SK-MEL-5 (cell line): ENCODE results near the gene HSPA4. TPM values are rescaled to one million over a fixed set of nuclear protein-coding genes. Genes with fewer than 3 reads are reported as not detected.
A peak's percentile ranks its signal among the peaks of the same experiment; 100 is the strongest.
"Not testable (repeated sequence)": the region's sequence is repeated elsewhere in the genome, so short reads cannot be mapped to it uniquely, and the experiment has no call there.

Experiments
- DNase-seq: peaks from one replicate; pipeline ENCODE4 v3.0.0-alpha.2; 2016; ENCODE audit warnings: low read depth, low spot score
- in situ Hi-C: cut with HindIII; loops from 2 replicates; pipeline ENCODE4 v1.10.0; 2016; ENCODE audit warnings: low sequenced_read_pairs, high pct_unique_total_duplicates, low pct_unique_long_range_greater_than_20kb
- polyA plus RNA-seq, 2 experiments: library from polyadenylated mRNA; depleted of rRNA; stranded (reverse); fragments of >200 nt; gene quantifications; 2 replicates each; pipeline ENCODE4 v1.2.3, GENCODE V29; 2015
- total RNA-seq: library from RNA; depleted of rRNA; stranded (reverse); fragments of >200 nt; shearing (Covaris generic); gene quantifications from 2 replicates; pipeline ENCODE4 v1.2.3, GENCODE V29; 2014; rRNA removed

Gene HSPA4
- 315 and 337 TPM in 2 replicates for total RNA-seq
- polyA plus RNA-seq (2015; cell fraction: cytosol; rRNA removed) = 105 and 136 TPM in 2 replicates
- polyA plus RNA-seq (2015; cell fraction: nucleus; rRNA removed) = 72.6 and 84.0 TPM in 2 replicates

- in situ Hi-C loops = no loop called here
- DNase-seq = peak; percentile 98
These were observed at the start of gene HSPA4 for GRCh38 chr5:133051542-133052316. Gene HSPA4, plus strand, starts transcription at chr5:133052013. Its CDS starts 238 bp downstream, at chr5:133052251.

GRCh38 chr5:133006653-133007052 is 45.2 kb upstream of the HSPA4 start:
- no peak for DNase-seq
- in situ Hi-C loops = no loop called here

- DNase-seq, in situ Hi-C loops: not testable (repeated sequence)
These were observed 43.4 kb upstream of the HSPA4 start for GRCh38 chr5:133008455-133008854.

GRCh38 chr5:133015466-133015865 is 36.3 kb upstream of the HSPA4 start:
- in situ Hi-C loops = no loop called here
- no peak for DNase-seq

- no peak for DNase-seq
- in situ Hi-C loops = no loop called here
These were observed 33.8 kb upstream of the HSPA4 start for GRCh38 chr5:133017964-133018363.

- DNase-seq, in situ Hi-C loops: not testable (repeated sequence)
These were observed 32.3 kb upstream of the HSPA4 start for GRCh38 chr5:133019471-133019870.

- DNase-seq = peak; percentile 96
- in situ Hi-C loops = no loop called here
These were observed 25.8 kb upstream of the HSPA4 start, which contains the start of gene ZCCHC10 for GRCh38 chr5:133025804-133026663. Gene ZCCHC10, minus strand, starts transcription at chr5:133026549. Its CDS starts 12 bp downstream, at chr5:133026537.

- in situ Hi-C loops = no loop called here
- no peak for DNase-seq
These were observed 25.1 kb upstream of the HSPA4 start for GRCh38 chr5:133026664-133027153.

GRCh38 chr5:133029416-133029815 is 22.4 kb upstream of the HSPA4 start:
- in situ Hi-C loops = no loop called here
- no peak for DNase-seq

- DNase-seq = no peak
- in situ Hi-C loops = no loop called here
These were observed 21.3 kb upstream of the HSPA4 start for GRCh38 chr5:133030343-133031005.

- in situ Hi-C loops = no loop called here
- DNase-seq = peak; percentile 97
These were observed 18.7 kb upstream of the HSPA4 start for GRCh38 chr5:133032852-133033742.

GRCh38 chr5:133034064-133034463 is 17.7 kb upstream of the HSPA4 start:
- in situ Hi-C loops = no loop called here
- no peak for DNase-seq

- in situ Hi-C loops = no loop called here
- peak; percentile 28 for DNase-seq
These were observed 16.6 kb upstream of the HSPA4 start for GRCh38 chr5:133035224-133035623.

- in situ Hi-C loops = not testable (repeated sequence)
These were observed 15.1 kb upstream of the HSPA4 start for GRCh38 chr5:133036677-133037076.

GRCh38 chr5:133041157-133041784 is 10.5 kb upstream of the HSPA4 start:
- in situ Hi-C loops = no loop called here
- DNase-seq = no peak

More at GRCh38 chr5:133036677-133037076, 15.1 kb upstream of the HSPA4 start:
- not testable (repeated sequence) for DNase-seq

- in situ Hi-C loops = no loop called here
- DNase-seq = peak; percentile 47
These were observed 9.9 kb upstream of the HSPA4 start for GRCh38 chr5:133041910-133042309.
